Measurements from ENCODE around the gene OR1F1.

- no peak for TF ChIP-seq CTCF (IDR thresholded peaks at IDR 0.05)
- no peak for TF ChIP-seq POLR2A (IDR thresholded peaks at IDR 0.05)
Measured at GRCh38 chr16:3180445-3180878, 7.5 kb upstream of the OR1F1 start.
